ENCODE measurements around the gene MYADML2. TPM values are rescaled to one million over a fixed set of nuclear protein-coding genes. Genes with fewer than 3 reads are reported as not detected.
"Not testable (repeated sequence)": the region's sequence is repeated elsewhere in the genome, so short reads cannot be mapped to it uniquely, and the experiment has no call there.

Gene MYADML2, protein sequence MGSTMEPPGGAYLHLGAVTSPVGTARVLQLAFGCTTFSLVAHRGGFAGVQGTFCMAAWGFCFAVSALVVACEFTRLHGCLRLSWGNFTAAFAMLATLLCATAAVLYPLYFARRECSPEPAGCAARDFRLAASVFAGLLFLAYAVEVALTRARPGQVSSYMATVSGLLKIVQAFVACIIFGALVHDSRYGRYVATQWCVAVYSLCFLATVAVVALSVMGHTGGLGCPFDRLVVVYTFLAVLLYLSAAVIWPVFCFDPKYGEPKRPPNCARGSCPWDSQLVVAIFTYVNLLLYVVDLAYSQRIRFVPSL
- total RNA-seq, result not detected

DNA sequence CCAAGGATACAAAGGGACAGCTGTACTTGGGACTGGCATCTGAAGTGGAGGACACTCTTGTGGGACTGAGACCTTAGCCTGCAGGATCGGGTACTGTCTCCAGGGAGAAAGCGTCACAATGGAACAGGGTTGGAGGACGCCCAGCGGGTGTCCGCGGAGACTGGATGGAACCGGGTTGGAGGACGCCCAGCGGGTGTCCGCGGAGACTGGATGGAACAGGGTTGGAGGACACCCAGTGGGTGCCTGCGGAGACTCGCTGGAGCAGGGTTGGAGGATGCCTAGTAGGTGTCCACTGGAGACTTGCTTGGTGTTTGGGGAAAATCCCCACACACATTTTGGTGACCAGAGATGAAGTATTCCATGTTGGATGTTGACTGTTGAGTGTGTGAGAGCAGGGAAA lies at the start of gene MYADML2:
TSS of gene MYADML2 (minus strand) at position 45 of the 400 bp plus-strand sequence. CDS start 5,492 bp downstream, outside the sequence.
- no peak for DNase-seq

DNA sequence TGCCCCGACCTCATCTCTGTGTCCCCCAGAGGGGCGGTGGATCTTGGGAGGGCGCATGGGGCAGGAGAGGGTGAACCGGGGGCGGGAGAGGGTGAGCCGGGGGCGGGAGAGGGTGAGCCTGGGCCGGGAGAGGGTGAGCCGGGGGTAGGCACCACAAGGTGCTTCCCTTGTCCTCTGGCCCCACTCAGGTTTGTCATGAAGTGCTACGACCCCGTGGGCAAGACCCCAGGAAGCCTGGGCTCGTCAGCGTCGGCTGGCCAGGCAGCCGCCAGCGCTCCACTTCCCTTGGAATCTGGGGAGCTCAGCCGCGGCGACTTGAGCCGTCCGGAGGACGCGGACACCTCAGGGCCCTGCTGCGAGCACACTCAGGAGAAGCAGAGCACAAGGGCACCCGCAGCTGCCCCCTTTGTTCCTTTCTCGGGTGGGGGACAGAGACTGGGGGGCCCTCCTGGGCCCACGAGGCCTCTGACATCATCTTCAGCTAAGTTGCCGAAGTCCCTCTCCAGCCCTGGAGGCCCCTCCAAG lies 49.3 kb upstream of the MYADML2 start:
- DNase-seq, result no peak

DNA sequence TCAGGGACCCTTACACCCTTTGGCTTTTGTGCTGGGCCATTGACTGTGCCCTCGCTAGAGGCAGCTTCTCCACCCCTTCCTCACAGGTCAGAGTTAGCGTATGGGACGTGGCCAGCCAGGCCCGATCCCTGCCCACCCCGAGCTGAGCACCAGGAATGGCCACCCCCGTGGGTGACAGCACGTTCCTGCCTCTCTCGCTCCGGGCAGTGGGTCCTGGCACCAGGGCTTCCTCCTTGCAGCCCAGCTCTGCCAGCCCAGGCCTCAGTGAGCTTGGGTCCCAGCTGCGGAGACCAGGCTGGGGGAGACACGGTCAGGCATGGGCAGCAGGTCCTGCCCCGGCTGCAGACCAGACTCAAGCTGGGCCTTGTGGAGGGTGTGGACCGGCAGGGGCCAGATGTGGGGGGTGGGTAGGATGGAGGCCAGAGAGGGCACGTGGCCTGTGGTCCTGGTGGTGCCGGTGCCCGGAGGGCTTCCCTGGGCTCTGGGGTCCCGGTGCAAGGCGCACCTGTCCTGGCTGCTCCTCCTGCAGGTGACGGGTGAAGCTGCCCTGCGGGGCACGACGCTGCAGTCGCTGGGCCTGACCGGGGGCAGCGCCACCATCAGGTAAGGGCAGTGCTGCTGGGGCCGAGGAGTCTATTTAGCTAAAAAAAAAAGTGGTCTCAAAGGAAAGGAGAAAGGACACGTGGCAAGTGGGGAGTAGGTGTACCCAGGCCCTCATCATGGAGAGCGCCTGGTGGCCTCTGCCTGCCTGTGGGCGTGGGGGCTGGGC lies 48.6 kb upstream of the MYADML2 start:
- no peak for DNase-seq

DNA sequence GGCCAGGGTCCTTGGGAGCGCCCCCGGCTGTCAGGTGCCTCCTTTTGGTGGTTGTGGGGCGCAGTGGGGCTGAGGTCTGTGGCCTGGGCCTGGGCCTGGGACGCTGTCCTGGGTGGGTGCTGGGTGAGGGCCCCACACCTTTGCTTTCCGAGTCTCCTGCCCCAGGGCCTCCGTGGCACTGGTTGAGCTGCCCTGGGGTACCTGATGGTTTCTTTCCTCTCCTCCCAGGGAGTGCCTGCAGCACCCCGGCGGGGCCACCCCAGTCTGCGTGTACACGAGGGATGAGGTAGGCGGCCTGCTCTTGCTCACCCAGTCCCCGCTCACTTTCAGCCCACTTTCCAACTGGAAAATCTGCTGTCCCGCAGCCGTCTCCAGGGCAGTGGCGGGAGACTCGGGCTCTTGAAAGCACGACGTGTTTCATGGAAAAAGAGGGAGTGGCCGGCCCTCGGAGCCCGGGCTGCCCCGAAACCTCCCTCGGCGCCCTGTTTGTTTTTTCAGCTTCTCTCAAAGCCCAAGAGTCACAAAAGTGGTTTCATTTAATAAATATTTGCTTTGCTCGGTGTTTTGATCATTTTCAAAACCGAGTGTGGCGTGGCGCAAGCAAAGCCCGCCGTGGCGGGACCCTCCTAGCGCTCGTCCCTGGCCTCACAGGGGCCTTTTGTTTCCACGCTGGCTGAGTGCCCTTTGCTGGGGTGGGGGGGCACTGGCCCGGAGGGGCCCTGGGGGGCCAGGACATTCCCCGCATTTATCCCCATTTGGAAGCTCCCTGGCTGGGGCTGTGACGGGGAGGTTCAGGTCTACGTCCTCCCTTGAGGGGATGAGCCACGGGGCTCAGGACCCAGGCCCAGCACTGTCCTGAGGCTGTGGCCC lies 47.8 kb upstream of the MYADML2 start:
- DNase-seq, result no peak

DNA sequence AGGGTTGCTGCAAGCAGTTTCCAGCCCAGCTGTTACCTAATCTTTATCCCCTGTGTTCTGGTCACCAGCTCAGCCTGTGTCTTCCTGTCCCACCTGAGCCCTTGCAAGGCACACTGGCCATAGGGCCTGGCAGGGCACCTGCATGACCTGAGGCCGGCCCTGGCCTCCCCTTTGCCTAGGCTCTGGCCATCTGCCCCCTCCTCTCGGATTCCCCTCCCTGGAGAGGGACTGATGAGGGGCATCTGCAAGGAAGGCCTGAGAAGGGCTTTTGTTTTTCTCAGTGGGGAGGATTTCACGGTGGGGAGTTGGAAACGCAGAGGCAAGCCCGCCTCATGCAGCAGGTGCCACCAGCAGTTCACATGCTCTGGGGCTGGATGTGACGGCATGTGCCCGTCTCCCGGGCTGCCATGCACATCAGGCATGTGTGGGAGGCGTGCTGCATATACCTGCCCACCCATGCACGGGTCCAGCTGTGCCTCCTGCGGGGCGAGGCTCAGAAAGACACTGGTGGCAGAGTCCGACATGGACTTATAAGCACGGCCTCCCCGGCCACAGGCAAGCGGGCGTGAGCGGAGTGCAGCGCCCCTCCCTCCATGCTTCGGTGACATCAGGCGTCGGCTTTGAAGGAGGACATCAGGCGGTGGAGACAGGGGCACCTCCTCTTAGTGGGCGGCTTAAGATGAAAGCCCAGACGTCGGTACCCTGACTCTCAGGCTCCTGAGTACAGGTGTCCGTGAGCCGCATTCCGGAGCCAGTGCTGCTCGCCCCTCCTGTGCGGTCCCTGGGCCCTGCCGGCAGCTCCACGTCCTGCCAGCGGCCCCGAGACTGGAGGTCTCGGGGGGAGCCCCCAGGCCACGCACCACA lies 46.9 kb upstream of the MYADML2 start:
- DNase-seq, result no peak

DNA sequence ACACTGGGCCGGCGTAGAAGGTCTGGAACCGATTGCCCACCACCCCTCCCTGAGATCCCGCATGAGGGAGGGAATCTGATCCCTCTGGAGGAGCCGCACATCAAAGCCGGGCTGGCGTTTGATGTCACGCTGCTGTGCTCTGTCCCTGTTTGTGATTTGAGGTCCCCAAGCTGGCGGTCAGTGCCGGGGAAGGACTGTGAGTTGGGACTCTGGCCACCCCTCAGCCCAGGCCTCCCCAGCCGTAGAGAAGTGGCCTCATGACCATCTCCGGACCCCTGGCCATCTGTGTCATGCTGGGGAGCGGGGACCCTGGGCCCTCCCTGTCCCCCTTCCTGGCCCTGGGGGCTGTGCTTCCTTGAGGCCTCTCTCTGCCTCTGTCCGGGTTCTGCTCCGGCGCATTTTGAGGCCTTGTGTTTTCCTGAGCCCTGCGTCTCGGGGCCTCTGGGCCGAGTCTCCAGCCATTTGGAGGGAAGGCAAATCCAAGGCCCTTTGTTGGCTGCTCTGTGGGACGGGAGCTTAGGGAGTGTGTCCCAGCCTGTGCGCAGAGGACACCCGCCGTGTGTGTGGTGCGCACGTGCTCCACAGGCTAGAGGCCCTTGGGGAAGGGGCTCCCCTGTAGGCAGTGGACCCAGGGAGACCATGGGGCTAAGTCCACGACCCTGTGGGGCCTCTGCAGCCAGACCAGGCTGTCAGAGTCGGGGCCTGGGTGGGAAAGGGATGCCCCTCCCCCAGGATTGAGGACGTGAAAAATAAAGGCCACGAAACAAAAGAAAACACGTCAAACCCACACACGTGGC lies 45.5 kb upstream of the MYADML2 start:
- no peak for DNase-seq

DNA sequence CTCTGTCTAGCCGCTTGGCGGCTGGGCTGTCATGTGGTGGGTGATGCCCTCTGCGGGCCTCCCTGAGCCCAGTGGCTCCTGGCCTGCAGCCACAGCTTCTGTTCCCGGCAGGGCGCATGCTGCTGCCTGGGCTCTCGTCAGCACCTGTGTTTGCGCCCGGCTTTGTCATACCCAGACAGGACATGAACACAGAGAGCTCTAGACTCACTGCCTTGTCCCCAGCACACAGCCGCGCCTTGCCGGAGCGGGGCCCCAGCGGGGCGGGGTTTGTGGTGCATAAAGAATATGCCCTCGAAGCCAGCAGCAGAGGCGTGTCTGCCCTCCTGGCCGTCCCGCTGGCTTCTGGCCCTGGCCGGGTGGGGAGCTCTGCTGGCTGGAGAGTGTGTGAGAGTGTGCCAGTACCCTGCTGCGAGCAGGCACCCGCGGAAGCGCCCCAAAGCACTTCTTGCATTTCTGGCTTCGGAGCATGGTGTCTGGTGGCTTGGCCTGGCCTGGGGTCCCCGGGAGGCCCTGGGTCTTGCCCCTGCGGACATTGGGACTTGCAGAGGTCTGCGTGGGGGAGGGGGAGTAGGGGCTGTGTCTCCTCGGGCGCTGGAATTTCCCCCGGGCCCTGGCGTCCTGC lies 44.8 kb upstream of the MYADML2 start:
- DNase-seq, result no peak

DNA sequence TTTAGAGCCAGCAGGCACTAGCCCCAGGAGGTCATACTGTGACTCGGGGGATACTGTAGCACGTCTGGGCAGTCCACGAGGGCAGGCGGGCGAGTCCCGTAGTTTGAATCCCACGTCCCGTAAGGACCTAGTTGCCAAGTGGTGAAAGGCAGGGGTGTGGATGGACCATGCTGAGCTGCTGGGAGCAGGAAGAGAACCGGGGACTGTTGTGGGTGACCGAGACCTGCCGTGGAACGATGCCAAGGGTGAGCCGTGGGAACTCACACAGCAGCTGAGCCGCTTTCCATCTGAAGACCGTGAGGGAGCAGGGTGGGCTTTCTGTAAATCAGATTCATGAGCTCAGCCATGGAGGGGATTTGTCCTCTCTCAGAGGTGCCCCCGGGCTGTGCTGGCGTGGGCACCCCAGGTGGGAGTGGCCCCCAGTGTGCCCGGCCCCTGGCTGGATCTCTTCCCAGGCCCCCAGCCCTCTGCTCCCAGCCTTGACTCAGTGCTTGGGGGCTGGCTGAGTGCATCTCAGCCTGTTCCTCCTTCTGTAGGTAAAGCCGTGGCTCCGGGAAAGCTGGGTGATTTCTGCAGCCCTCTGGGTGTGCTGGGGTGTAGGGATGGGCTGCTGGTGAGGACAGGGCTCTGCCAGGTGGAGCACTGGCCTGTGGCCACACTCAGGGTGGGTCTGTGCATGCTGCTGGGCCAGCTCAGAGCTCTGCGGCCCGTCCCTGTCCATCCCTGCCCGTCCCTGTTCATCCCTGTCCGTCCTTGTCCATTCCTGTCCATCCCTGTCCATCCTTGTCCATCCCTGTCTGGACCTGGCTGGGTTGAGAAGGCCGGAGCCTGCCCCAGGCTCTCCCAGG lies 44.0 kb upstream of the MYADML2 start:
- DNase-seq, result no peak

DNA sequence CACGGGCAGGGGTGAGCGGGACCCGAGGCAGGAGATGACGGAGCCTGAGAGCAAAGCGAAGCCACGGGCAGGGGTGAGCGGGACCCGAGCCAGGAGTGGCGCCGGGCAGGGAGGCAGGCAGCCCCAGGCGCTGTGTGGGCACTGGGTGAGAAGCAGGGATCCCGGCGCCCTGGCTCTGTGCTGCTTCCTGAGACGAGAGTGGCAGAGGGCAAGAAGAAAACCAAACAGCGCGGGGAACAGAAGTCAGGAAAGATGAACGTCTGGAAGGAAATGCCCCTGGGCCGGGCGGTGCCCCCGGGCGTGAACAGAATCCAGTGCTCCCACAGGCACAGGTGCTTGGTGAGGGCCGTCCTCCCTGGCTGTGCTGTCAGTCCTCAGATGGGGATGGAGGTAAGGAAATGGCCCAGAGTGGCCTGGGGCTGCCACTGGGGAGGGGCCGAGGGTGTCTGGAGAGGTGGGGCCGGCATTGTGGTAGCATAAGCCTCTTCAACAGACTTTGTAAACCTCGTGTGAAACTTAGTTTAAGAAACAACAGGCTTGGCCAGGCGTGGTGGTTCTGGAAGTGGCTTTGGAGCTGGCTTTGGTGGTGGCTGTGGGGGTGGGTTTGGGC lies 40.2 kb upstream of the MYADML2 start:
- DNase-seq, result no peak

DNA sequence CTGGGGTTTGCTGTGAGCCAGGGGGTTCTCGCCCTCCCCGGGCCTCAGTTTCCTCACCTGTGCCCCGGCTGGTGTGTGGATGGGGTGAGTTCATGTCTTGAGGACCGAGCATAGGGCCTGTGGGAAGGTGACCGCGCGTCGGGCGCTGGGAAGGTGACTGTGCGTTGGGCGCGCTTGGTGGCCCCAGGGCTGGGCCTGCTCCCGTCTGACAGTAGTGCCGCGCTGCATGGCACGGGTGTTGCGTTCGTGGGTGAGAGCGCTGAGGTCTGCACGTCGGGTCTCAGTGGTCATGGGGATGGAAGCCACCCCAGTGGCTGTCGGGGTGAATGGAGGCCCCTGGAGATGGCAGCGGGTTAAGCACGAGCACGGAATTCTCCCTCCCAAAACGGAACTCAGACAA lies 39.6 kb upstream of the MYADML2 start:
- no peak for DNase-seq

DNA sequence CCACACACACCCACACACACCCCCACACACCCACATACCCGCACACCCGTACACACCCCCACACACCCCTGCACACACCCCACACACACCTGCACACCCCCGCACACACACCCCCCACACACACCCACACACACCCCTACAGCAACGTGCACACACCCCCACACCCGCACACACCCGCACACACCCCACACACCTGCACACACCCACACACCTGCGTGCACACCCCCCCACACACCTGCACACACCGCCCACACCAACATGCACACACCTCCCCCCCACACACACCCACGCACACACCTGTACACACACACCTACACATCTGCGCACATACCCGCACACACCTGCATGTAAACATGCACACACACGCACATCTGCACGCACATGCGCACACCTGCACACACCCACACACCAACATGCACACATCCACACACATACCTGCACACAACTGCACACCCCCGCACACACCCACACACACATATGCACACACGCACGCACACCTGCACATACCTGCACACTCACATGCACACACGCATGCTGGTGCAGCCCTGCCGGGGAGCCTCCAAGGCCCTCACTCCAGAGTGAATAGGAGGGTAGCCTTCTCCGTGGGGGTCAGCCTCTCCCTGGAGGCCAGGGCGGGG lies 37.9 kb upstream of the MYADML2 start:
- no peak for DNase-seq

DNA sequence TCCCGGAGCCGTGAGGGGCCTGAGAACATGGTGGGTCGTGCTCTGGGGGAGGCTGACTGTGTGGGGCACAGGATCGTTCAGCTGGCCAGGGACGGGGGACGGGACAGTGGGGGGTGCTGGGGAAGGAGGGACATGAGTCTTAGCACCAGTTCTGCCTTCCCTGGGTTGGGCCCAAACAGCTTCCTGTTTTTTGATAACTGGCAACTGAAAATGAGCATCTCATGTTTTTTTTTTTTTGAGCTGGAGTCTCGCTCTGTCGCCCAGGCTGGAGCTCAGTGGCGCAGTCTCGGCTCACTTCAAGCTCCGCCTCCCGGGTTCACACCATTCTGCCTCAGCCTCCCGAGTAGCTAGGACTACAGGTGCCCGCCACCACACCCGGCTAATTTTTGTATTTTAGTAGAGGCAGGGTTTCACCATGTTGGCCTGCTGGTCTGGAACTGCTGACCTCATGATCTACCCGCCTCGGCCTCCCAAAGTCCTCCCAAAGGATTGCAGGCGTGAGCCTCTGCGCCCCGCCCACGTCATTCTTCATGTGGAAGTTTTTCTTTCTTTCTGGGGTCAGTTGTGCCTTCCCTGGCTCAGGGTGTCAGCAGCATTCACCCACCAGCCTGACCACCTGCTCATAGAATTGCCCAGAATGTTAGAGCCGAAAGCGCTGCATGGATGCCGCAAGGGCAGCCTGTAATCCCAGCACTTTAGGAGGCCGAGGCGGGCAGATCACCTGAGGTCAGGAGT lies 36.8 kb upstream of the MYADML2 start:
- DNase-seq, result no peak

DNA sequence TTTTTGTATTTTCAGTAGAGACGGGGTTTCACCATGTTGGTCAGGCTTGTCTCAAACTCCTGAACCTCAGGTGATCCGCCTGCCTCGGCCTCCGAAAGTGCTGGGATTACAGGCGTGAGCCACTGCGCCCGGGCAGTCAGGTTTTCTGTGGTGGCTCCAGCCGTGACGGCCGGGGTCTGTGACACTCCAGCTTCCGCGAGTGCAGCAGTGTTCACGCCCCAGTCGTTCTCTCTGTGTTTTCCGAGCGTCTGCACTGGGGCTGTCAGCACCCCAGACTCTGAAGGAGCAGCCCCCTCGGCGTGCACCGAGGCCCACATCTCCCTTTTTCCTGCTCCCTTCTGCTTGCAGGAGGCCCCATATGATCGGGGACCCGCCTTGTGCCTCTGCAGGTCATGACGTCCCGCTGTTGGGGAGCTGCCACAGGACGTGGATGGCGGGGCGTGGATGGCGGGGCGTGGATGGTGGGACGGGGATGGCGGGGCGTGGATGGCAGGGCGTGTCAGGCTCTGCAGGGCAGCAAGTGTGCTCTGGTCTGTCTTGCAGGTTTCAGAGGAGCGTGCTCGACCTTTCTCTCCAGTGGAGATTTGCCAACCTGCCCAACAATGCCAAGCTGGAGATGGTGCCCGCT lies 36.1 kb upstream of the MYADML2 start:
- DNase-seq, result no peak

DNA sequence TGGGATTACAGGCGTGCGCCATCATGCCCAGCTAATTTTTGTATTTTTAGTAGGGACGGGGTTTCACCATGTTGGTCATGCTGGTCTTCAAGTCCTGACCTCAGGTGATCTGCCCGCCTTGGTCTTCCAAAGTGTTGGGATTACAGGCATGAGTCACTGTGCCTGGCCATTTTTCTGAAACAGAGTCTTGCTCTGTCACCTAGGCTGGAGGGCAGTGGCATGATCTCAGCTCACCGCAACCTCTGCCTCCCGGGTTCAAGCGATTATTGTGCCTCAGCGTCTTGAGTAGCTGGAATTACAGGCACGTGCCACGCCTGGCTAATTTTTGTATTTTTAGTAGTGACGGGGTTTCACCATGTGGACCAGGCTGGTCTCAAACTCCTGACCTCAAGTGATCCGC lies 34.5 kb upstream of the MYADML2 start:
- DNase-seq, result not testable (repeated sequence)

DNA sequence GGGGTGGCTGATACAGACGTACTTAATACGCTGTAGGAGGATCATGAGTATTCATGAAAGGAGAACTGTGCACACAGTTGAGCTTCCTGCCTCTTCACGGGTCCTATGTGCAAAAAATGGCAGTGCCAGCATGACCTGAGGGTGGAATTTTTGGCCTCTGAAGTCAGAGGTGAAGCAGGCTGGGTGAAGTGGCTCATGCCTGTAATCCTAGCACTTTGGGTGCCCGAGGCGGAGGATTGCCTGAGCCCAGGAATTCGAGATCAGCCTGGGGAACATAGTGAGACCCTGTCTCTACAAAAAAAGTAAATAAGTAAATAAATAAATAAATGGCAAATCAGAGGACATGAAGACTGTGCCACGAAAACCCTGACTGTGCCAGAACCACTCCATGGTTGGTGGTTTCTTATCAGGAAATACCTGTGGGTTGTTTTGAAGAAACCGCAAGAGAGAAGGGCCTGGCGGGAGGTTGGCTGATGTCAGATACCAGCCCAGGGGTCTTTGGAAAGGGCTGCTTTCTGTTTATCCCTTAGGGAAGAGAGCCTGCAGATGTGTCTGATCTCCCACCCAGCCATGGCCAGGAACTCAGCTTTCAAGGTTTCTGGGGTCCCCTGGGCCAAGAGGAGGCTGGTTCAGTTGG lies 33.8 kb upstream of the MYADML2 start:
- no peak for DNase-seq

DNA sequence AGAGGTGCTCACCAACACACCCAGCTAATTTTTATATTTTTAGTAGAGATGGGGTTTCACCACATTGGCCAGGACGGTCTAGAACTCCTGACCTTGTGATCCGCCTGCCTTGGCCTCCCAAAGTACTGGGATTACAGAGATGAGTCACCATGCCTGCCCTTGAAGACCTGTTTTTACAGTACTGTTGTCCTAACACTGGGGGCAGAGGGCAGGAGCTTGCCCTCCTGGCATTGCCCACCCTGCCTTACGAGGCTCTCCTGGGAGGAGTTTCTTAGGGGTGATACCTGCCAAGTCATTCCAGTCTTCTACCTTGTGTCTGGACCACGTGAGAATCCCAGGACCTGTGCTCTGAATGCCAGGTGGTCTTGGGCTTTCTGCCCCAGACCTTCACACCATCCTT lies 33.1 kb upstream of the MYADML2 start:
- no peak for DNase-seq
